ENCODE data around the gene LRRC10B.

- TF ChIP-seq CTCF (conservative IDR thresholded peaks at IDR 0.05) (no peak), EZH2 (IDR thresholded peaks at IDR 0.05; ENCODE audit: low read depth) (no peak)
Measured at GRCh38 chr11:61552108-61552635, 43.6 kb downstream of the LRRC10B start.

All from PC-9 (cell line).